Measurements from ENCODE around the gene SPATA20. TPM values are rescaled to one million over a fixed set of nuclear protein-coding genes. Genes with fewer than 3 reads are reported as not detected.

SPATA20 gene
- total and polyA plus RNA-seq, 2 of the 4 experiments (the other 2 are of a cell fraction) = 17.0 to 35.0 TPM

DNA sequence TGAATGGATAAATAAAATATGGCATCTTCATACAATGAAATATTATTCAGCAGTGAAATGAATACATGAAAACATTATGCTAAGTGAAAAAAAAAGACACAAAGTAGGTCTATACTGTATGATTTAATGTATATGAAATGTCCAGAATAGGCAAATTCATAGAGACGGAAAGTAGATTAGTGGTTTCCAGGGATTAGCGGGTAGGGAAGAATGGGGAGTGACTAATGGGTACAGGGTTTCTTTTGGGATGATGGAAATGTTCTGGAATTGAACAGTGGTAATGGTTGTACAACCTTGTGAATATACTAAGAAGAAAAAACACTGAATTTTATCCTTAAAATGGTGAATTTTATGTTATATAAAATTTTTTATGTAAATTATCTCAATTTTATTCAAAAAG lies 47.3 kb upstream of the SPATA20 start:
- no peak overlapping the region for H2BK120ac ChIP-seq (ENCODE audit: low read depth, low read length)
- H3K23ac ChIP-seq (ENCODE audit: low read depth, low read length) = no peak overlapping the region
- H3K9me1 ChIP-seq (ENCODE audit: insufficient read depth, low read length) = peaks cover 5% of the 10 kb centered on the region; the same call in 1 of the 2 replicates
- no peak overlapping the region for H3K27ac ChIP-seq (ENCODE audit: insufficient read depth, low read length)
- no peak overlapping the region for H3K4ac ChIP-seq (ENCODE audit: low read depth, low read length)
- no peaks in the 10 kb centered on the region for H4K20me1 ChIP-seq (ENCODE audit: insufficient read depth, low read length)
- ATAC-seq (ENCODE audit: low read depth) = no peak
- dilution Hi-C loops (cut with HindIII; ENCODE audit: low sequenced_read_pairs, unreplicated experiment) = no loop called here
- in situ Hi-C loops (cut with MboI; ENCODE audit: low sequenced_read_pairs) = no loop called here
- H3K18ac ChIP-seq (ENCODE audit: low read depth, low read length) = no peak overlapping the region
- no peaks in the 10 kb centered on the region for H3K79me1 ChIP-seq (ENCODE audit: low read depth in 1 of 2, low read length in 2 of 2)
- H2BK15ac ChIP-seq (ENCODE audit: low read depth, low read length) = no peak overlapping the region
- no peak for DNase-seq
- no peak overlapping the region for H2BK5ac ChIP-seq (ENCODE audit: low read depth, low read length, poor library complexity, severe bottlenecking)
- no peak overlapping the region for H4K5ac ChIP-seq (ENCODE audit: low read depth, low read length)
- TF ChIP-seq RAD21 (IDR thresholded peaks at IDR 0.05; ENCODE audit: low read length) = no peak
- TF ChIP-seq RFX5 (IDR thresholded peaks at IDR 0.05; ENCODE audit: low read depth, low read length) = no peak
- no peak for TF ChIP-seq POLR2A (IDR thresholded peaks at IDR 0.05; ENCODE audit: low read depth, low read length)
- no peak for TF ChIP-seq ELK1 (IDR thresholded peaks at IDR 0.05; ENCODE audit: borderline replicate concordance, low read depth, low read length)
- TF ChIP-seq SMC3 (IDR thresholded peaks at IDR 0.05; ENCODE audit: low read depth, low read length) = no peak
- no peak for TF ChIP-seq MXI1 (IDR thresholded peaks at IDR 0.05; ENCODE audit: borderline replicate concordance, low read depth, low read length)
- no peak for TF ChIP-seq USF2 (IDR thresholded peaks at IDR 0.05; ENCODE audit: low read depth, low read length)
- TF ChIP-seq MAFK (IDR thresholded peaks at IDR 0.05; ENCODE audit: low read depth, low read length) = no peak
- TF ChIP-seq CTCF (conservative IDR thresholded peaks at IDR 0.05; ENCODE audit: low read depth, low read length) = no peak
- TF ChIP-seq CHD1 (IDR thresholded peaks at IDR 0.05; ENCODE audit: low read depth, low read length) = no peak
- TF ChIP-seq CEBPB (IDR thresholded peaks at IDR 0.05; ENCODE audit: low read depth, low read length) = no peak
- CTCF ChIA-PET = interaction anchor here (0.6 kb wide), 1 partner anchor 18 kb away, joined by 4 read pairs; no protein-coding TSS in a partner anchor
- POLR2A ChIA-PET (ENCODE audit: unreplicated experiment) = no interaction called here
- BruUV-seq (replicated peaks) = no TSS peak
- no peaks in the 10 kb centered on the region for H3K9me3 ChIP-seq (ENCODE audit: control insufficient read depth, insufficient read depth, low read length)
- no peak overlapping the region for H4K8ac ChIP-seq (ENCODE audit: low read depth in 2 of 2, low read length in 2 of 2)
- peaks cover 4% of the 10 kb centered on the region for H3K4me1 ChIP-seq (ENCODE audit: control insufficient read depth, insufficient read depth, low read length)
- no peak overlapping the region for H3K4me2 ChIP-seq (ENCODE audit: low read depth, low read length)
- H2AK9ac ChIP-seq (replicated peaks; ENCODE audit: low read depth, low read length, poor library complexity) = no peak overlapping the region
- intact Hi-C loops (cut with micrococcal nuclease) = no loop called here
- no peak overlapping the region for H4K91ac ChIP-seq (ENCODE audit: insufficient read depth, low read depth, low read length)
- H2AFZ ChIP-seq (replicated peaks; ENCODE audit: low read length, poor library complexity) = no peak overlapping the region
- H3K27me3 ChIP-seq (ENCODE audit: control insufficient read depth, insufficient read depth, low read length) = no peaks in the 10 kb centered on the region; the same call in 1 of the 2 replicates
- no peaks in the 10 kb centered on the region for H3K36me3 ChIP-seq (ENCODE audit: control insufficient read depth, insufficient read depth, low read length)
- no peak overlapping the region for H3K9ac ChIP-seq (ENCODE audit: low read depth, low read length)
- no CpG with 5 or more reads among the region's 2 CpGs for WGBS, 2 experiments (ENCODE audit: extremely low coverage in 2 of 2, insufficient read length in 1 of 2)
- no peak overlapping the region for H3K56ac ChIP-seq (ENCODE audit: extremely low read depth, insufficient read depth, low read length)
- H3K4me3 ChIP-seq (ENCODE audit: insufficient read depth, low read depth, low read length) = no peak overlapping the region
- no peak overlapping the region for H2BK20ac ChIP-seq (ENCODE audit: low read depth, low read length)
- H2AK5ac ChIP-seq (ENCODE audit: low read depth, low read length) = no peak overlapping the region
- no peak overlapping the region for H3K14ac ChIP-seq (replicated peaks; ENCODE audit: low read depth, low read length)
